Peyer's patch (tissue), 4 donors: ENCODE measurements around the gene DOLPP1. TPM values are rescaled to one million over a fixed set of nuclear protein-coding genes. Genes with fewer than 3 reads are reported as not detected.
"Not testable (repeated sequence)": the region's sequence is repeated elsewhere in the genome, so short reads cannot be mapped to it uniquely, and the experiment has no call there.

Source experiments
- DNase-seq, 3 donors: peaks; one replicate each; pipeline ENCODE4 v3.0.0-alpha.2; 2017 to 2019
- H3K27ac ChIP-seq, 4 donors: fragments of 200-600 bp; sonication (generic); one replicate each; pipeline ENCODE4 v1.5.1; 2016 to 2019
- H3K27me3 ChIP-seq, 2 donors: fragments of 200-600 bp; sonication (generic); one replicate each; pipeline ENCODE4 v1.5.1; 2019
- H3K36me3 ChIP-seq, 3 donors: fragments of 200-600 bp; sonication (generic); one replicate each; pipeline ENCODE4 v1.5.1; 2016 to 2019
- H3K4me1 ChIP-seq, 4 donors: fragments of 200-600 bp; sonication (generic); one replicate each; pipeline ENCODE4 v1.5.1; 2016 to 2019
- H3K4me3 ChIP-seq, 4 donors: fragments of 200-600 bp; sonication (generic); 1 replicate in 3 of 4; 2 replicates in 1 of 4; pipeline ENCODE4 v1.5.1; 2016 to 2019; ENCODE audit warnings: mild to moderate bottlenecking in 1 of 4
- H3K9me3 ChIP-seq, 4 donors: fragments of 200-600 bp; sonication (generic); one replicate each; pipeline ENCODE4 v1.5.1; 2016 to 2019; ENCODE audit warnings: mild to moderate bottlenecking in 1 of 4
- POLR2A ChIP-seq, 2 donors: fragments of 450-650 bp; IDR thresholded peaks; one replicate each; pipeline ENCODE4 v1.5.1; 2017; ENCODE audit warnings: antibody characterized with exemption in 2 of 2, mild to moderate bottlenecking in 2 of 2, moderate library complexity in 2 of 2
- total RNA-seq, 4 donors: library from RNA; depleted of rRNA; stranded (reverse); fragments of >200 nt; gene quantifications; one replicate each; pipeline ENCODE4 v1.1.0, GENCODE V29; 2016
- TF ChIP-seq, protein P1 (sequence below), 6 experiments: fragments of 450-650 bp in 4 of 6; fragments of 200-600 bp in 2 of 6; sonication (generic) in 1 of 6; IDR thresholded peaks; one replicate each; pipeline ENCODE4 v1.5.1; 2017 to 2019; ENCODE audit warnings: antibody characterized with exemption in 6 of 6, mild to moderate bottlenecking in 3 of 6, moderate library complexity in 1 of 6

The DOLPP1 gene
- total RNA-seq, 4 donors from 2014 or later, result 37.6 to 53.9 (median 46.1) TPM; not detected in 1

GRCh38 chr9:129113645-129114304 is 32.9 kb downstream of the DOLPP1 start:
- Histone ChIP-seq H3K4me1 (peaks cover 0 to 38% (median 8%) of the 10 kb centered on the region in 4 donors), H3K9me3 (no peaks in the 10 kb centered on the region), H3K4me3 (no peak overlapping the region), H3K36me3 (no peaks in the 10 kb centered on the region), H3K27me3 (no peaks in the 10 kb centered on the region), H3K27ac (no peak overlapping the region)
- no peak for TF ChIP-seq POLR2A (IDR thresholded peaks at IDR 0.05)
- TF ChIP-seq, protein P1, sequence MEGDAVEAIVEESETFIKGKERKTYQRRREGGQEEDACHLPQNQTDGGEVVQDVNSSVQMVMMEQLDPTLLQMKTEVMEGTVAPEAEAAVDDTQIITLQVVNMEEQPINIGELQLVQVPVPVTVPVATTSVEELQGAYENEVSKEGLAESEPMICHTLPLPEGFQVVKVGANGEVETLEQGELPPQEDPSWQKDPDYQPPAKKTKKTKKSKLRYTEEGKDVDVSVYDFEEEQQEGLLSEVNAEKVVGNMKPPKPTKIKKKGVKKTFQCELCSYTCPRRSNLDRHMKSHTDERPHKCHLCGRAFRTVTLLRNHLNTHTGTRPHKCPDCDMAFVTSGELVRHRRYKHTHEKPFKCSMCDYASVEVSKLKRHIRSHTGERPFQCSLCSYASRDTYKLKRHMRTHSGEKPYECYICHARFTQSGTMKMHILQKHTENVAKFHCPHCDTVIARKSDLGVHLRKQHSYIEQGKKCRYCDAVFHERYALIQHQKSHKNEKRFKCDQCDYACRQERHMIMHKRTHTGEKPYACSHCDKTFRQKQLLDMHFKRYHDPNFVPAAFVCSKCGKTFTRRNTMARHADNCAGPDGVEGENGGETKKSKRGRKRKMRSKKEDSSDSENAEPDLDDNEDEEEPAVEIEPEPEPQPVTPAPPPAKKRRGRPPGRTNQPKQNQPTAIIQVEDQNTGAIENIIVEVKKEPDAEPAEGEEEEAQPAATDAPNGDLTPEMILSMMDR (IDR thresholded peaks at IDR 0.05), result no peak
- DNase-seq, result no peak

DNA sequence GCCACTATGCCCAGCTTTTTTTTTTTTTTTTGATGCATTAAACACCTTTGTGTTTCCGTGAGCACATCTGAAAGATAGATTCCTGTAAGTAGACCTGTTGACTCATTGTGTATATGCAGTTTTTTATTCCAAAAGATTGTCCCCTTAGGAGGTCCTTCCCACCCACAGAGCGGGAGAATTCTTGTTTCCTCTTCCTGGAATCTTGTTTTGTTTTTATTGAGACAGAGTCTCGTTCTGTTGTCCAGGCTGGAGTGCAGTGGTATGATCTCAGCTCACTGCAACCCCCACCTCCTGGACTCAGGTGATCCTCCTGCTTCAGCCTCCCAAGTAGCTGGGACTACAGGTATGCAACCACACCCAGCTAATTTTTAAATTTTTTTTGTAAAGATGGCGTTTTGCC is 37.9 kb downstream of the DOLPP1 start:
- no peak for DNase-seq
- H3K4me1 ChIP-seq, result peaks cover 0 to 13% (median 0%) of the 10 kb centered on the region in 4 donors
- no peaks in the 10 kb centered on the region for H3K9me3 ChIP-seq
- peaks cover 0 to 34% (median 0%) of the 10 kb centered on the region in 3 donors for H3K36me3 ChIP-seq
- H3K4me3 ChIP-seq, result no peak overlapping the region
- no peak overlapping the region for H3K27ac ChIP-seq
- no peaks in the 10 kb centered on the region for H3K27me3 ChIP-seq
- TF ChIP-seq, protein P1 (IDR thresholded peaks at IDR 0.05), result no peak
- no peak for TF ChIP-seq POLR2A (IDR thresholded peaks at IDR 0.05)

DNA sequence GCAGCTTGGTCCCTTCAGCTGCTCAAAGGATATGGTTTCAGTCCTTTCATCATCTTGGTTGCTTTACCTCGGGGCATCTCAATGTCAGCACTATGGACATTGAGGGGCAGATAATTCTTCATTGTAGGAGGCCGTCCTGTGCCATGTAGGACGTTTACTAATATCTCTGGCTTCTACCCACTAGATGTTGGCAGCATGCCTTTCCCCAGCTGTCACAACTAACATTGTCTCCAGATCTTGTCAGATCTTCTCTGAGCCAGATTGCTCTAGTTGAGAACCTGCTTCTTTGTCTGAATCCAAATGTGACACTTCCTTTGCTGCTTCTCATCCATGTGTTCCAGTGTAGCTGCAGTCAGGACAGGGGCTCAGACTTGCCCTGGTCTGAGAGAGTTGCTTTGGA is 40.6 kb downstream of the DOLPP1 start:
- Histone ChIP-seq H3K4me3 (no peak overlapping the region), H3K9me3 (no peaks in the 10 kb centered on the region), H3K36me3 (peaks cover 0 to 53% (median 0%) of the 10 kb centered on the region in 3 donors), H3K27me3 (no peaks in the 10 kb centered on the region), H3K27ac (no peak overlapping the region), H3K4me1 (no peaks in the 10 kb centered on the region)
- TF ChIP-seq, protein P1 (IDR thresholded peaks at IDR 0.05), result no peak
- TF ChIP-seq POLR2A (IDR thresholded peaks at IDR 0.05), result no peak
- DNase-seq, result no peak

GRCh38 chr9:129122133-129122532 is 41.2 kb downstream of the DOLPP1 start:
- peaks cover 0 to 59% (median 0%) of the 10 kb centered on the region in 3 donors for H3K36me3 ChIP-seq
- no peak for DNase-seq
- no peak overlapping the region for H3K4me3 ChIP-seq
- no peaks in the 10 kb centered on the region for H3K4me1 ChIP-seq
- no peaks in the 10 kb centered on the region for H3K27me3 ChIP-seq
- H3K27ac ChIP-seq, result no peak overlapping the region
- no peak for TF ChIP-seq POLR2A (IDR thresholded peaks at IDR 0.05)
- TF ChIP-seq, protein P1 (IDR thresholded peaks at IDR 0.05), result no peak
- H3K9me3 ChIP-seq, result no peaks in the 10 kb centered on the region

DNA sequence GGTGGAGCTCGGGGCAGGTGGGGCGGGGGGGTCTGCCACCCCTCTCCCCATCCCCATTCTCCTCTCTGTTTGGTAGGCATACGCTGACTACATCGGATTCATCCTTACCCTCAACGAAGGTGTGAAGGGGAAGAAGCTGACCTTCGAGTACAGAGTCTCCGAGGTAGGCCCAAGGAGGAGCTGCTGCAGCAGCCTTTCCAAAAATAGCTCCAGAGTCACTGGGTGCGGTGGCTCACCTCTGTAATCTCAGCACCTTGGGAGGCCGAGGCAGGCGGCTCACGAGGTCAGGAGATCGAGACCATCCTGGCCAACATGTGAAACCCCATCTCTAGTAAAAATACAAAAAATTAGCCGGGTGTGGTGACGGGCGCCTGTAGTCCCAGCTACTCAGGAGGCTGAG is 42.1 kb downstream of the DOLPP1 start:
- not testable (repeated sequence) for H3K9me3 ChIP-seq, H3K27ac ChIP-seq, DNase-seq, H3K27me3 ChIP-seq, H3K4me3 ChIP-seq, H3K4me1 ChIP-seq
- H3K36me3 ChIP-seq, result peaks cover 0 to 68% (median 0%) of the 10 kb centered on the region in 3 donors

DNA sequence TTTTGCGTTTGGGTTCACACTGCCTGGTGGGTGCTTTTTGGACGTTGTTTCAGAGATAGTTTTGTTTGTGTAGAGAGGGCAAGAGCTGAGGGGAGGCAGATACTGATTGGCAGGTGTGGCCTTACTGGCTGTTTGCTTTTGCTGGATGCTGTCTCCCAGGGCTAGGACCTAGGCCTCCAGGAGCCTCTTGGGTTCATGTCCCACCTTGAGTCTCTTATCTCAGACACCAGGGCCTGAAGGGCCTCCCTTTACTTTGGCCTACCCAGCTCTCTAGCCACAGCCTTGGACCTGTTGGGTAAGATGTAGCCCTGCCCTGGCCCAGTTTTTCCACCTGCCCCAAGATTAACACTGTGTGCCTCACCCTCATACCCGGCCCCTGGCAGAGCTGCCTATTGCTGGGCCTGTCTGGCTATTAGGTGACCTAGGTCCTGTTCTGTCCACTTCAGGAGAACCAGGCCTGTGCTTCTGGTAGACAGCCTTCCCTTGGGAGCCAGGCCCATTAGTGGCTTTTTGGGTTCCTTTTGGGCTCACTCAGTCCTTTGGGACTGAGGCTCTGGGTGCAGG is 43.7 kb downstream of the DOLPP1 start:
- no peak for TF ChIP-seq POLR2A (IDR thresholded peaks at IDR 0.05)
- TF ChIP-seq, protein P1 (IDR thresholded peaks at IDR 0.05), result no peak
- DNase-seq, result no peak
- H3K9me3 ChIP-seq, result no peaks in the 10 kb centered on the region
- H3K27me3 ChIP-seq, result no peaks in the 10 kb centered on the region
- no peaks in the 10 kb centered on the region for H3K4me1 ChIP-seq
- no peak overlapping the region for H3K27ac ChIP-seq
- no peak overlapping the region for H3K4me3 ChIP-seq
- peaks cover 0 to 80% (median 0%) of the 10 kb centered on the region in 3 donors for H3K36me3 ChIP-seq
